ENCODE data around the gene SYT5. TPM values are rescaled to one million over a fixed set of nuclear protein-coding genes. Genes with fewer than 3 reads are reported as not detected.

Gene SYT5
- total and polyA plus RNA-seq, 9 donors = 0.08 to 2.3 (median 0.46) TPM; not detected in 5

- TF ChIP-seq CTCF (IDR thresholded peaks at IDR 0.05) = no peak
- TF ChIP-seq POLR2A (IDR thresholded peaks at IDR 0.05) = no peak
- TF ChIP-seq EP300 (IDR thresholded peaks at IDR 0.05) = no peak
- Histone ChIP-seq H3K4me1 (ENCODE audit: insufficient read depth) (peaks cover 6% of the 10 kb centered on the region), H3K36me3 (no peaks in the 10 kb centered on the region), H3K27me3 (no peaks in the 10 kb centered on the region), H3K9me3 (no peaks in the 10 kb centered on the region), H3K4me3 (no peak overlapping the region), H3K27ac (no peak overlapping the region)
- 67 to 70% (median 68%) methylated on average over 9 of the region's 9 CpGs for WGBS, 3 donors
- intact Hi-C loops (cut with DNase I) = no loop called here
- no peak for DNase-seq
Measured at GRCh38 chr19:55220525-55220924, 40.4 kb upstream of the SYT5 start.

DNA sequence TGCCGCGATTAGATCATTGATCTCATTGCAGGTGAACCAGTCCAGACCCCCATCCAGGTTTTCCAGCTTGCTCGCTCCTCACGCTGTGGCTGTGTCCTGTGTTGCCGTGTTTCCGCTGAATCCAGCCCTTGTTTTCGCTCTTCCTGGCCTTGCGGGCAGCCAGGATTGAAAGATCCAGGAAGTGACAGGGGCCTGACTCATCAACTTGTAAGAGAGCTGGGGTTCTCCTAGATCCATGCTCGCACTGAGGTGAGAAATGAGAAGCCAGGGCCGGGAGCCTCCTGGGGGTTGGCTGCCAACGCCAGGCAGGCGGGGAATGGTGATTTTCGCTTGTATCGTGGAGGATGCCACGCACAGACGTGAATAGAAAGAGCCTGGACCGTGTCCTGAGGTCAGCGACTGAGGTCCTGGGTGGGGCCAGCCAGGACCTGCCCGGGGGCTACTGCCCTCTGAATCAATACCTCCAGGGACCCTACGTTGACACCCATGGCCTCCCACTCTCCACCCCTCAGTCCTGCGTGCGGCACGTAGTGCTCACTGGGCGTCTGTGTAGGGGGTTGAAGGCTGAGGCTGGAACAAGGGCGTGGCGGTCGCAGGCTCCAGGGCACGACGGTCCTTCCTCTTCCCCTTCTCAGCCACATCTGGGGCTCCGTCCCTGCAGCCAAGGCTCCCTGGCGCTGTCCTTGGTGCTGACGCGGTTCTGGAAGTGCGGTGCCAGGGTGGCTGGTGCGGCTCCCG is 36.5 kb upstream of the SYT5 start:
- peaks cover 0 to 4% of the 10 kb centered on the region in 2 donors for H3K9me3 ChIP-seq
- H3K27ac ChIP-seq = no peak overlapping the region
- no peak for TF ChIP-seq EP300 (IDR thresholded peaks at IDR 0.05)
- TF ChIP-seq CTCF (IDR thresholded peaks at IDR 0.05) = no peak
- TF ChIP-seq POLR2A (IDR thresholded peaks at IDR 0.05) = no peak
- no peaks in the 10 kb centered on the region for H3K36me3 ChIP-seq
- H3K4me3 ChIP-seq = peak overlapping the region; percentile 17
- peak; percentile 41 to 76 (median 68) for DNase-seq
- H3K4me1 ChIP-seq (ENCODE audit: insufficient read depth) = peaks cover 6% of the 10 kb centered on the region
- 2 to 4% (median 4%) methylated on average over 28 to 36 of the region's 36 CpGs for WGBS, 3 donors
- H3K27me3 ChIP-seq = no peaks in the 10 kb centered on the region
- intact Hi-C loops (cut with DNase I) = no loop called here

- WGBS, 3 donors = 75 to 83% (median 78%) methylated on average over 7 of the region's 7 CpGs
- peaks cover 0 to 4% of the 10 kb centered on the region in 2 donors for H3K9me3 ChIP-seq
- no peaks in the 10 kb centered on the region for H3K36me3 ChIP-seq
- H3K4me1 ChIP-seq (ENCODE audit: insufficient read depth) = peaks cover 6% of the 10 kb centered on the region
- intact Hi-C loops (cut with DNase I) = no loop called here
- no peak overlapping the region for H3K4me3 ChIP-seq
- H3K27me3 ChIP-seq = no peaks in the 10 kb centered on the region
- DNase-seq = no peak
- no peak for TF ChIP-seq CTCF (IDR thresholded peaks at IDR 0.05)
- TF ChIP-seq EP300 (IDR thresholded peaks at IDR 0.05) = no peak
- no peak for TF ChIP-seq POLR2A (IDR thresholded peaks at IDR 0.05)
- no peak overlapping the region for H3K27ac ChIP-seq
Measured at GRCh38 chr19:55213547-55213946, 33.5 kb upstream of the SYT5 start.

DNA sequence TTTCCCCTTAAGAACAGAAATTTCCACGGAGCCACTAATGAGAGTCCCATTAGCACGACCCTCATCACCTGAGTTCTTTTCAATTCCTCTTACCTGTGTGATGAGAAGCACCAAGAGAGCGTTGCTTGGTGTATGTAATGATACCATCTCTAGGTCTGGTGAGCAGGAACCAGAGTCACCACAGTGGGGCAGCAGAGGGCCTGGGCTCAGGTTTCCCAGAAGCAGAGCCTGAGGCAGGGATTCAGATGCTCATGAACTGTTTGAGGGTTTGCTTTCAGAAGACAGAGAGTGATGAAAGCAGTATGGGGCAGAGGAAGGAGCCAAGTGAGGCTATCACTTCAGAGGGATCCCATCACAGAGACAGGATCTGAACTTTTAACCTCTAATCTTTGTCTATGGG is 32.4 kb upstream of the SYT5 start:
- no peak for DNase-seq
- no peaks in the 10 kb centered on the region for H3K27me3 ChIP-seq
- H3K27ac ChIP-seq = no peak overlapping the region
- no peaks in the 10 kb centered on the region for H3K36me3 ChIP-seq
- intact Hi-C loops (cut with DNase I) = no loop called here
- TF ChIP-seq POLR2A (IDR thresholded peaks at IDR 0.05) (no peak), EP300 (IDR thresholded peaks at IDR 0.05) (no peak), CTCF (IDR thresholded peaks at IDR 0.05) (no peak)
- H3K4me1 ChIP-seq (ENCODE audit: insufficient read depth) = peaks cover 6% of the 10 kb centered on the region
- no peak overlapping the region for H3K4me3 ChIP-seq
- H3K9me3 ChIP-seq = peaks cover 0 to 4% of the 10 kb centered on the region in 2 donors
- WGBS, 3 donors = 84 to 90% (median 88%) methylated on average over 3 of the region's 3 CpGs
